Breast epithelium (tissue), 4 donors: ENCODE data around the gene YPEL2. TPM values are rescaled to one million over a fixed set of nuclear protein-coding genes. Genes with fewer than 3 reads are reported as not detected.

Experiments
- DNase-seq, 2 donors: peaks; one replicate each; pipeline ENCODE4 v3.0.0-alpha.2; 2019; ENCODE audit warnings: low spot score in 2 of 2
- H3K27ac ChIP-seq, 2 donors: fragments of 200-600 bp; sonication (generic) in 1 of 2; one replicate each; pipeline ENCODE4 v1.5.1; 2016 to 2019; ENCODE audit warnings: mild to moderate bottlenecking in 1 of 2
- H3K27me3 ChIP-seq, 2 donors: fragments of 200-600 bp; sonication (generic) in 1 of 2; one replicate each; pipeline versions ENCODE4 v1.5.1 to v1.6.0; 2017 to 2019; ENCODE audit warnings: control low read depth in 1 of 2, mild to moderate bottlenecking in 1 of 2
- H3K36me3 ChIP-seq: fragments of 200-600 bp; one replicate; pipeline ENCODE4 v1.5.1; 2019
- H3K4me1 ChIP-seq, 2 donors: fragments of 200-600 bp; sonication (generic); one replicate each; pipeline ENCODE4 v1.5.1; 2016 to 2019; ENCODE audit warnings: control low read depth in 1 of 2
- H3K4me3 ChIP-seq, 3 donors: fragments of 200-600 bp; sonication (generic); 1 replicate in 2 of 3; 2 replicates in 1 of 3; pipeline ENCODE4 v1.5.1; 2016 to 2019; ENCODE audit warnings: mild to moderate bottlenecking in 3 of 3, moderate library complexity in 2 of 3
- H3K9me3 ChIP-seq, 2 donors: fragments of 200-600 bp; sonication (generic) in 1 of 2; one replicate each; pipeline ENCODE4 v1.5.1; 2016 to 2019; ENCODE audit warnings: control low read depth in 1 of 2
- CTCF ChIP-seq, 3 donors: fragments of 450-650 bp; IDR thresholded peaks; one replicate each; pipeline ENCODE4 v1.5.1; 2016 to 2017; ENCODE audit warnings: antibody characterized with exemption in 3 of 3, mild to moderate bottlenecking in 3 of 3, moderate library complexity in 3 of 3
- POLR2A ChIP-seq: fragments of 450-650 bp; IDR thresholded peaks from one replicate; pipeline ENCODE4 v1.6.1; 2016; ENCODE audit warnings: antibody characterized with exemption, mild to moderate bottlenecking, moderate library complexity
- POLR2AphosphoS5 ChIP-seq, 3 donors: sonication (generic); formaldehyde crosslinking; IDR thresholded peaks; one replicate each; pipeline ENCODE4 v1.6.1; 2017; ENCODE audit warnings: antibody characterized with exemption in 3 of 3
- intact Hi-C: fragments of 100-400 bp; cut with DNase I; formaldehyde crosslinking; loops from one replicate; pipeline ENCODE4 v1.15.1; 2023; ENCODE audit warnings: low total_unique reads
- total RNA-seq, 3 donors: library from RNA; depleted of rRNA; stranded (reverse); fragments of >200 nt; gene quantifications; one replicate each; pipeline ENCODE4 v1.1.0, GENCODE V29; 2016

YPEL2 gene
- total RNA-seq, 3 donors from 2014 or later, result 26.5 to 64.8 (median 33.2) TPM

DNA sequence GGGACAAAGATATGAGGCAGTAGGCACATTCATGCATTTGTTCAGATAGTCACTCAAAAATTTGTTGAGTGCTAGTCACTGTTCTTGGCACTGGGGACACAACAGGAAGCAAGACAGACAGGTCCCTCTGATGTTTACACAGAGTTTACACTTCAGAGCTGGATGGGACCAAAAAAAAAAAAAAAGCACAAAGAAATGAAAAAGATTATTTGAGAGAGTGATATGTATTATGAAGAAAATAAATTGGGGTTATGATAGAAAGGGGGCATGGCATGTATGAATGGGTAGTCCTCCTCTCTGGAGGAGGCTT, 3.5 kb upstream of the YPEL2 start:
- no peaks in the 10 kb centered on the region for H3K36me3 ChIP-seq
- DNase-seq, result no peak
- intact Hi-C loops, result loop anchor here (5.0 kb wide), 1 partner anchor 114 kb away; no protein-coding TSS in a partner anchor
- H3K27me3 ChIP-seq, result no peaks in the 10 kb centered on the region
- H3K27ac ChIP-seq, result no peak overlapping the region
- no peaks in the 10 kb centered on the region for H3K9me3 ChIP-seq
- no peak for TF ChIP-seq POLR2A
- no peak for TF ChIP-seq POLR2AphosphoS5 (IDR thresholded peaks at IDR 0.05)
- no peak for TF ChIP-seq CTCF (IDR thresholded peaks at IDR 0.05)
- H3K4me1 ChIP-seq, result peaks cover 0 to 16% of the 10 kb centered on the region in 2 donors
- no peak overlapping the region for H3K4me3 ChIP-seq

GRCh38 chr17:59328601-59329000, 2.9 kb upstream of the YPEL2 start:
- TF ChIP-seq CTCF (IDR thresholded peaks at IDR 0.05), result no peak
- TF ChIP-seq POLR2AphosphoS5 (IDR thresholded peaks at IDR 0.05), result no peak
- TF ChIP-seq POLR2A, result no peak
- DNase-seq, result no peak
- Histone ChIP-seq H3K9me3 (no peaks in the 10 kb centered on the region), H3K4me1 (peaks cover 0 to 21% of the 10 kb centered on the region in 2 donors), H3K36me3 (no peaks in the 10 kb centered on the region), H3K4me3 (no peak overlapping the region), H3K27me3 (no peaks in the 10 kb centered on the region), H3K27ac (peak overlapping the region in 1 of 2 donors; percentile 97)
- intact Hi-C loops, result loop anchor here (5.0 kb wide), 1 partner anchor 114 kb away; no protein-coding TSS in a partner anchor

DNA sequence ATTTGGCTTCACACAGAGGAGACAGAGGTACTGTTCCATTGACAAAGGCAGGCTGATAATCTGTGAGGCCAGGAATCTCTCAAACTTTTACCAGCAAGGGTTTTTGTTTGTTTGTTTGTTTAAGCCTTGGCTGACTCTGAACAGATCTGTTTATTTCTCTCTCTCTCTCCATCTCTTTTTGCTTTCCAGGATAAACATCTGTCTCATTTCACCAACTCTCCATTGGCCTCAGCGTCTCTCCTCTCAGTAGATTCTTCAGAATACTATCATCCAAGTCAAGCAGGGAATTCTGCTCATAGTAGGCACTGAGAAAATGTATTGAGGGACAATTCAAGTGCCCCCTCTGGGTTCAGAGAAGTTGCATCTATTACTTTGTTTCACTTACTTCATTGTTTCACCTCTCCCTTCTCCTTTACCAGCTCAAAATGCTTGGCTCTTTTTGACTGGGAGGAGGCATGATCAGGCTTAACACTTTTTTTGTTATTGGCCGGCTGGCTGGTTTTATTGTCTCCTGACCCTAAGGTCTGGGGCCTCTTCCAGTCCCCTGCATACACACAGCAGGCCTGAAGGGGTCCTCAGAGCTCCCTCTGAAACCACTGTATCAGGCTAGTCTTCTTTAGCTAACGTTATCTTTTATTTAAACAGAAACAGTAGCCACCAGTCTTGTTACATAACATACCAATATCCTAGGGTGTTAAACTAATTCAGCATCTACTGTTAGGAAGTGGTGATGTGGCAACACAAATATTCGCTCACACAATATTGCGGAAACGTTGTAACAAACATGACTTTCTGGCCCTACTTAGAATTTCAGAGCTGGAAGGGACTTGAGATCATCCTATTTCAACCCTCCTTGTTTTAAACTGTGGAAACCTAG, 2.0 kb upstream of the YPEL2 start:
- H3K27ac ChIP-seq, result peak overlapping the region; percentile 94 to 97
- intact Hi-C loops, result loop anchor here (5.0 kb wide), 1 partner anchor 113 kb away; no protein-coding TSS in a partner anchor
- peak overlapping the region in 1 of 3 donors; percentile 96 for H3K4me3 ChIP-seq

GRCh38 chr17:59330053-59330942, 1.2 kb upstream of the YPEL2 start:
- Histone ChIP-seq H3K4me1 (peaks cover 0 to 24% of the 10 kb centered on the region in 2 donors), H3K36me3 (no peaks in the 10 kb centered on the region), H3K27ac (peak overlapping the region; percentile 94 to 97), H3K27me3 (no peaks in the 10 kb centered on the region), H3K9me3 (no peaks in the 10 kb centered on the region), H3K4me3 (peak overlapping the region in 2 of 3 donors; percentile 96 to 99)
- intact Hi-C loops, result no loop called here
- peak in 1 of 2 donors; percentile 54 for DNase-seq
- TF ChIP-seq POLR2AphosphoS5 (IDR thresholded peaks at IDR 0.05) (peak; percentile 15 to 38 (median 33)), CTCF (IDR thresholded peaks at IDR 0.05) (no peak)

More for the DNA sequence above, 2.0 kb upstream of the YPEL2 start:
- Histone ChIP-seq H3K36me3 (no peaks in the 10 kb centered on the region), H3K27me3 (no peaks in the 10 kb centered on the region), H3K9me3 (no peaks in the 10 kb centered on the region), H3K4me1 (peaks cover 0 to 21% of the 10 kb centered on the region in 2 donors)
- peak in 1 of 2 donors; percentile 24 for DNase-seq
- TF ChIP-seq POLR2AphosphoS5 (IDR thresholded peaks at IDR 0.05), result peak in 1 of 3 donors; percentile 56
- peak; percentile 34 to 75 (median 65) for TF ChIP-seq CTCF (IDR thresholded peaks at IDR 0.05)
- TF ChIP-seq POLR2A, result no peak
